OCI-LY3 (cell line): ENCODE measurements around the gene KRT85.
"Not testable (repeated sequence)": the region's sequence is repeated elsewhere in the genome, so short reads cannot be mapped to it uniquely, and the experiment has no call there.

Experiments used
- H2AFZ ChIP-seq: fragments of 200-600, 300-600 bp; shearing (Covaris generic); 2 replicates; pipeline ENCODE4 v1.6.0; 2014; ENCODE audit warnings: antibody characterized with exemption, low read depth, low read length
- H3K27ac ChIP-seq: fragments of 200-600, 300-600 bp; sonication (generic); 2 replicates; pipeline ENCODE4 v1.5.1; 2014; ENCODE audit warnings: mild to moderate bottlenecking, low read length, moderate library complexity, mixed read lengths
- H3K27me3 ChIP-seq: fragments of 200-600, 300-600 bp; sonication (generic); 2 replicates; pipeline ENCODE4 v1.6.1; 2014; ENCODE audit warnings: low read depth, low read length, mixed read lengths
- H3K36me3 ChIP-seq: fragments of 200-600, 300-600 bp; sonication (generic); replicated peaks from 2 replicates; pipeline ENCODE3; 2014; ENCODE audit warnings: low read depth, low read length, mixed read lengths
- H3K4me1 ChIP-seq: fragments of 300-600, 200-600 bp; sonication (generic); 2 replicates; pipeline ENCODE4 v1.6.1; 2014; ENCODE audit warnings: low read length, mixed read lengths
- H3K4me2 ChIP-seq: fragments of 200-600, 300-600 bp; sonication (generic); 2 replicates; pipeline ENCODE4 v1.6.1; 2014; ENCODE audit warnings: low read length, mixed read lengths
- H3K4me3 ChIP-seq: fragments of 300-600, 200-600 bp; sonication (generic); 2 replicates; pipeline ENCODE4 v1.5.1; 2014; ENCODE audit warnings: antibody characterized with exemption, mild to moderate bottlenecking, low read length, moderate library complexity
- H3K79me2 ChIP-seq: fragments of 300-600, 200-600 bp; shearing (Covaris generic); 2 replicates; pipeline ENCODE4 v1.6.1; 2014; ENCODE audit warnings: mild to moderate bottlenecking, low read length, mixed read lengths
- H3K9ac ChIP-seq: fragments of 300-600, 200-600 bp; shearing (Covaris generic); 2 replicates; pipeline ENCODE4 v1.6.0; 2014; ENCODE audit warnings: mild to moderate bottlenecking, low read length, moderate library complexity
- H3K9me3 ChIP-seq: fragments of 200-600, 300-600 bp; shearing (Covaris generic); 2 replicates; pipeline ENCODE4 v1.6.1; 2014; ENCODE audit warnings: low read length, mixed read lengths; ENCODE audit not compliant: insufficient read depth
- H4K20me1 ChIP-seq: fragments of 200-600, 300-600 bp; sonication (generic); 2 replicates; pipeline ENCODE4 v1.6.1; 2016; ENCODE audit warnings: low read length, mixed read lengths; ENCODE audit not compliant: insufficient read depth
- EZH2phosphoT487 ChIP-seq: fragments of 200-600 bp; shearing (Covaris generic); IDR thresholded peaks from 2 replicates; pipeline ENCODE4 v1.6.1; 2018; ENCODE audit warnings: antibody characterized with exemption, mixed run types, low read depth
- TF ChIP-seq, protein P1 (sequence below): fragments of 200-600, 300-600 bp; sonication (generic); IDR thresholded peaks from 2 replicates; pipeline ENCODE4 v1.5.1; 2014; ENCODE audit warnings: antibody characterized with exemption, low read length, low read depth

Gene KRT85

DNA sequence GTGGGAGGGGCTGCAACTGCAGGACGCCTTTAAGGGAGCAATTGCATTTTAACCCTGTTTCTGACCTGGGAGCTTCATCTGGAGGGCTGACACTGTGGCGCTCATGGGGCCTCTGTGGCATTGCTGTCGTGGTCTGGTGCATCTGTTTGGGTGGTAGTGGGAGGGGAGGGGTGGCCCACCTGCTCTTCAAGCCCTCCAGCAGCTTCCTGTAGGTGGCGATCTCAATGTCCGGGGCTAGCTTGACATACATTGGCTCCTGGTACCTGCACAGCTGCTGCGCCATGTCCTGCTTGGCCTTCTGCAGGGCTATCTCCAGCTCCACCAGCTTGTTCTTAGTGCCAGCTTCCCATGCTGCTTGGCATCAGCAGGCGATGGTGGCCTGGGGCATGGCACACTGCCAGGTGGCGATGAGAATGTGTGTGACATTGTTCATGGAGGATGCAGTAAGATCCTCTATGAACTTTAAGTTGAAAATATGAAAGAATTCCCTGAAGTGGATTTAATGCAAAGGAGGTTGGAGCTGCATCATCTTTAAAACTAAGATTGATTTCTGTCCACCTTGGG lies 46.6 kb upstream of the KRT85 start:
- no peaks in the 10 kb centered on the region for H3K79me2 ChIP-seq
- H3K36me3 ChIP-seq: no peaks in the 10 kb centered on the region
- no peak overlapping the region for H3K9ac ChIP-seq
- no peaks in the 10 kb centered on the region for H4K20me1 ChIP-seq
- TF ChIP-seq EZH2phosphoT487: no peak
- TF ChIP-seq, protein P1, sequence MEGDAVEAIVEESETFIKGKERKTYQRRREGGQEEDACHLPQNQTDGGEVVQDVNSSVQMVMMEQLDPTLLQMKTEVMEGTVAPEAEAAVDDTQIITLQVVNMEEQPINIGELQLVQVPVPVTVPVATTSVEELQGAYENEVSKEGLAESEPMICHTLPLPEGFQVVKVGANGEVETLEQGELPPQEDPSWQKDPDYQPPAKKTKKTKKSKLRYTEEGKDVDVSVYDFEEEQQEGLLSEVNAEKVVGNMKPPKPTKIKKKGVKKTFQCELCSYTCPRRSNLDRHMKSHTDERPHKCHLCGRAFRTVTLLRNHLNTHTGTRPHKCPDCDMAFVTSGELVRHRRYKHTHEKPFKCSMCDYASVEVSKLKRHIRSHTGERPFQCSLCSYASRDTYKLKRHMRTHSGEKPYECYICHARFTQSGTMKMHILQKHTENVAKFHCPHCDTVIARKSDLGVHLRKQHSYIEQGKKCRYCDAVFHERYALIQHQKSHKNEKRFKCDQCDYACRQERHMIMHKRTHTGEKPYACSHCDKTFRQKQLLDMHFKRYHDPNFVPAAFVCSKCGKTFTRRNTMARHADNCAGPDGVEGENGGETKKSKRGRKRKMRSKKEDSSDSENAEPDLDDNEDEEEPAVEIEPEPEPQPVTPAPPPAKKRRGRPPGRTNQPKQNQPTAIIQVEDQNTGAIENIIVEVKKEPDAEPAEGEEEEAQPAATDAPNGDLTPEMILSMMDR: no peak
- no peak overlapping the region for H2AFZ ChIP-seq
- no peak overlapping the region for H3K4me3 ChIP-seq
- H3K9me3 ChIP-seq: no peaks in the 10 kb centered on the region
- H3K27me3 ChIP-seq: no peaks in the 10 kb centered on the region; the same call in 1 of the 2 replicates
- no peak overlapping the region for H3K27ac ChIP-seq
- H3K4me2 ChIP-seq: no peak overlapping the region
- no peaks in the 10 kb centered on the region for H3K4me1 ChIP-seq

DNA sequence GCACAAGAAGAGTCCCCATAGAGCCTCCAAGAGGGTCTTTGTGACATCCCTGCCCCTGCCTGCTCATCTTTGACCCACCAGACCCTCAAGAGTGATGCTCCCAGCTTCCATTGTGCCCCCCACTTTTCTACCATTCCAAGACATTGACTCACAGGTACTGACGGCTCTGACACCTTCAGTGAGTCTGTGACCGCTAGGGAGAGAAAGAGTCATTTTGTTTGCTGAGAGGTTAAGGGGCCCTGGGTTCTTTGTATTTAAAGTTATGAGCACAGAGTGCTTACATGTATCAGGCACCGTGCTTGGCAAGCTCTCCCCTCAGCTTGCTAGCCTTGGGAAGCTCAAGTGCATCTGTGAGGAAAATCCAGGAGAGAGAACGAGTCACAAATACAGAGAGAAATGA lies 45.9 kb upstream of the KRT85 start:
- H4K20me1 ChIP-seq: no peaks in the 10 kb centered on the region
- H3K9ac ChIP-seq: no peak overlapping the region
- no peak overlapping the region for H3K4me3 ChIP-seq
- H3K9me3 ChIP-seq: no peaks in the 10 kb centered on the region
- no peaks in the 10 kb centered on the region for H3K4me1 ChIP-seq
- H3K27me3 ChIP-seq: no peaks in the 10 kb centered on the region; the same call in 1 of the 2 replicates
- no peak overlapping the region for H3K4me2 ChIP-seq
- no peak overlapping the region for H3K27ac ChIP-seq
- no peaks in the 10 kb centered on the region for H3K79me2 ChIP-seq
- H3K36me3 ChIP-seq: no peaks in the 10 kb centered on the region
- no peak overlapping the region for H2AFZ ChIP-seq
- TF ChIP-seq, protein P1: no peak
- no peak for TF ChIP-seq EZH2phosphoT487

DNA sequence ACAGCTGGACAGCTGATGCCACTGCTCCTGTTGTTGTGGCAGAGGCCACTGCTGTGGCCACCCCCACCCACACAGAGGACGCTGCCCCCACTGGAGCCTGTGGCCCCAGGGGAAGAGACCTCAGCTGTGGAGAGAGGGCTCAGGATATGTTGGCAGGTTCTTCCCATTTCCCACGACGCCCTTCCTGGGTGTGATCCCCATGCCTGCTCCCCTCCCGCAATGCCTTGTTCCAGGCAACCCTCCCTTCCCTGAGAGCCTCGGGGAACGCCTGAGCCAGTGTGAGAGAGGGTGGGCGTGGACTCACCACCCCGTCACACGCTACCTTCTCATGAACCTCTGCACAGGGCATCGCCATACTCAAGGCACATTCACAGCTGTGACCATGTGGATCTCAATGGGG lies 44.5 kb upstream of the KRT85 start:
- no peaks in the 10 kb centered on the region; the same call in 1 of the 2 replicates for H3K27me3 ChIP-seq
- no peak overlapping the region for H2AFZ ChIP-seq
- TF ChIP-seq EZH2phosphoT487: no peak
- TF ChIP-seq, protein P1: no peak
- H3K4me1 ChIP-seq: no peaks in the 10 kb centered on the region
- no peak overlapping the region for H3K27ac ChIP-seq
- no peak overlapping the region for H3K9ac ChIP-seq
- H3K4me2 ChIP-seq: no peak overlapping the region
- no peaks in the 10 kb centered on the region for H3K36me3 ChIP-seq
- H3K9me3 ChIP-seq: no peaks in the 10 kb centered on the region
- no peak overlapping the region for H3K4me3 ChIP-seq
- no peaks in the 10 kb centered on the region for H4K20me1 ChIP-seq
- no peaks in the 10 kb centered on the region for H3K79me2 ChIP-seq

DNA sequence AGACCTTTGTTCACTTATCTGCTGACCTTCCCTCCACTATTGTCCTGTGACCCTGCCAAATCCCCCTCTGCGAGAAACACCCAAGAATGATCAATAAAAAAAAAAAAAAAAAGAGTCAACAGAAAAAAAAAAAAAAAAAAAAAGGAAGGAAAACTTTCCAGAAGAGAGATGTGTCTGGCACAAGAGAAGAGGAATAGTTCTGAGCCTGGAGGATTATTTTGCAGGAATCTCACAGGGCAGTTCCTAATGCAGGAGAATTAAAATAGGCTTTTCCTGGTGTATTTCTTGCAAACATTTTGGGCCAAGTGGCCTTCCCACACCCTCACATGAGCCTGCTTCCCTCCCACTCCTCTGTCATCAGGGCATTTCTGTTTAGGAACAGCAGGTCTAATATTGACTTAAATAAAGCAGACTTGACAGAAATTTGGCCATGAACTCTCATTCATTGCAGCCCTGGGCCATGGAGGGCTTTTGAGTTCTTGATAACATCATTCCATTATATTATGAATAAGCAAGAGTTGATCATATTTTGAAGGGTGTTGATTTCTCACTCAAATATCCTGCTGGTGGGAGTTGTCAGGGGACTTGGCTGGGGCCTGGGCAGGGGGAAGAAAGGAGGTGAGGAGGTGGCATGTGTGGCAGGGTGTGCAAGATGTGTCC lies 43.4 kb upstream of the KRT85 start:
- not testable (repeated sequence) for H2AFZ ChIP-seq, H3K4me3 ChIP-seq, H3K4me1 ChIP-seq, H3K36me3 ChIP-seq, H3K27ac ChIP-seq, H3K27me3 ChIP-seq, H3K4me2 ChIP-seq, H3K9me3 ChIP-seq, H4K20me1 ChIP-seq, H3K79me2 ChIP-seq, H3K9ac ChIP-seq
